Adrenal gland (tissue), 5 donors: ENCODE results near the gene TSC22D2.

Source experiments
- CTCF ChIP-seq, 6 experiments: fragments of 450-650 bp in 4 of 6; fragments of 200-600 bp in 2 of 6; sonication (generic) in 1 of 6; IDR thresholded peaks; 1 replicate in 5 of 6; 2 replicates in 1 of 6; pipeline versions ENCODE4 v1.5.1 to v1.8.0; 2016 to 2021; ENCODE audit warnings: antibody characterized with exemption in 6 of 6, mild to moderate bottlenecking in 2 of 6, moderate library complexity in 1 of 6
- POLR2A ChIP-seq, 2 donors: fragments of 450-650 bp; IDR thresholded peaks; one replicate each; pipeline ENCODE4 v1.6.1; 2017; ENCODE audit warnings: antibody characterized with exemption in 2 of 2, mild to moderate bottlenecking in 2 of 2, moderate library complexity in 1 of 2
- donor health status: DM: no; HTN: no; CAD: no.

GRCh38 chr3:150409512-150410310 lies 1.6 kb downstream of the TSC22D2 start:
- TF ChIP-seq CTCF (IDR thresholded peaks at IDR 0.05) (peak; percentile 43 to 67 (median 60)), POLR2A (IDR thresholded peaks at IDR 0.05) (peak; percentile 40 to 76)
